HPDE6-E6E7 (cell line): ENCODE measurements around the gene NDUFA11.
"Not testable (repeated sequence)": the region's sequence is repeated elsewhere in the genome, so short reads cannot be mapped to it uniquely, and the experiment has no call there.

Source experiments
- DNase-seq: peaks from one replicate; pipeline ENCODE4 v3.0.0; 2011; ENCODE audit warnings: missing footprints; ENCODE audit errors: extremely low spot score

The NDUFA11 gene

GRCh38 chr19:5890099-5890498 is 13.5 kb downstream of the NDUFA11 start:
- DNase-seq = no peak

- no peak for DNase-seq
These were observed 14.2 kb downstream of the NDUFA11 start for GRCh38 chr19:5889288-5889971.

GRCh38 chr19:5884065-5884811 is 19.4 kb downstream of the NDUFA11 start:
- not testable (repeated sequence) for DNase-seq

- not testable (repeated sequence) for DNase-seq
These were observed 20.3 kb downstream of the NDUFA11 start for GRCh38 chr19:5883157-5883873.

- DNase-seq = no peak
These were observed 21.1 kb downstream of the NDUFA11 start for GRCh38 chr19:5882421-5882968.

GRCh38 chr19:5881543-5882299 is 21.9 kb downstream of the NDUFA11 start:
- no peak for DNase-seq

- peak; percentile 54 for DNase-seq
These were observed 22.9 kb downstream of the NDUFA11 start for GRCh38 chr19:5880604-5881078.

GRCh38 chr19:5880196-5880595 is 23.4 kb downstream of the NDUFA11 start:
- no peak for DNase-seq

GRCh38 chr19:5877882-5878281 is 25.7 kb downstream of the NDUFA11 start:
- no peak for DNase-seq

- no peak for DNase-seq
These were observed 26.2 kb downstream of the NDUFA11 start for GRCh38 chr19:5877427-5877826.

GRCh38 chr19:5874496-5874895 is 29.1 kb downstream of the NDUFA11 start:
- DNase-seq = not testable (repeated sequence)

- DNase-seq = no peak
These were observed 29.9 kb downstream of the NDUFA11 start for GRCh38 chr19:5873617-5874199.

- no peak for DNase-seq
These were observed 32.6 kb downstream of the NDUFA11 start for GRCh38 chr19:5870986-5871394.

- DNase-seq = no peak
These were observed 36.1 kb downstream of the NDUFA11 start for GRCh38 chr19:5867201-5868136.

- DNase-seq = no peak
These were observed 37.8 kb downstream of the NDUFA11 start for GRCh38 chr19:5865772-5866171.

GRCh38 chr19:5864725-5865486 is 38.7 kb downstream of the NDUFA11 start:
- DNase-seq = no peak

GRCh38 chr19:5864013-5864720 is 39.4 kb downstream of the NDUFA11 start:
- no peak for DNase-seq

- no peak for DNase-seq
These were observed 40.4 kb downstream of the NDUFA11 start for GRCh38 chr19:5863030-5863665.
